K562 (cell line): Measurements from ENCODE around the gene PRDM16. TPM values are rescaled to one million over a fixed set of nuclear protein-coding genes. Genes with fewer than 3 reads are reported as not detected.

ENCODE experiments used
- ATAC-seq: fragments of 200-7000 bp; cut with Tn5 transposase; 3 replicates; pipeline ENCODE4 v1.9.1; 2020; ENCODE audit warnings: moderate library complexity
- BruUV-seq: library from RNA; stranded (reverse); fragments of 400-500 nt; replicated peaks from 2 replicates; lab custom pipeline; 2021; lab: Mats Ljungman, UMichigan
- CTCF ChIA-PET: fragments of 300-600 bp; formaldehyde crosslinking; extraction: SDS; loops from one replicate; lab custom pipeline; 2021; ENCODE audit warnings: low intra/inter-chr PET ratio; lab: Yijun Ruan, JAX
- POLR2A ChIA-PET: fragments of 300-600, 350-650 bp; sonication (Branson Sonifier 250); formaldehyde crosslinking; extraction: SDS; loops from one replicate; lab custom pipeline; 2021; ENCODE audit warnings: antibody characterized with exemption, inconsistent platforms; lab: Yijun Ruan, JAX
- DNase-seq, 4 experiments: peaks; one replicate each; pipeline versions ENCODE4 v3.0.0 to v3.0.0-alpha.2; 2011 to 2018; ENCODE audit warnings: low spot score in 3 of 4, mixed read lengths in 3 of 4; ENCODE audit errors: extremely low read depth in 1 of 4
- FAIRE-seq: peaks from 2 replicates; lab custom pipeline; 2011; peaks lifted over from hg19 to GRCh38; lab: Jason Lieb, UNC
- H2AFZ ChIP-seq: 2 replicates; pipeline ENCODE4 v1.6.0; 2011; ENCODE audit warnings: low read depth, low read length, control low read depth, inconsistent platforms
- H3K27ac ChIP-seq: fragments of 200-600 bp; 3 replicates; pipeline ENCODE4 v1.8.0; 2011; ENCODE audit warnings: low read depth, mild to moderate bottlenecking, control low read depth, inconsistent platforms, low read length, moderate library complexity, mixed read lengths; ENCODE audit errors: extremely low read depth
- H3K27me3 ChIP-seq, 2 experiments: fragments of 300-600 bp in 1 of 2; 2 replicates in 1 of 2; 3 replicates in 1 of 2; pipeline versions ENCODE4 v1.6.0 to v1.8.0; 2011; ENCODE audit warnings: inconsistent platforms in 2 of 2, low read length in 2 of 2, mild to moderate bottlenecking in 1 of 2, mixed read lengths in 1 of 2, moderate library complexity in 1 of 2; ENCODE audit not compliant: control insufficient read depth in 2 of 2, insufficient read depth in 2 of 2
- H3K36me3 ChIP-seq: fragments of 300-600 bp; 3 replicates; pipeline ENCODE4 v1.8.0; 2011; ENCODE audit warnings: mild to moderate bottlenecking, low read length, inconsistent platforms; ENCODE audit not compliant: control insufficient read depth, insufficient read depth
- H3K4me1 ChIP-seq, 2 experiments: fragments of 200-600 bp in 1 of 2; replicated peaks in 1 of 2; 2 replicates in 1 of 2; 3 replicates in 1 of 2; pipeline versions ENCODE4 v1.5.1 to v1.8.0; 2011; ENCODE audit warnings: inconsistent platforms in 2 of 2, low read length in 2 of 2, mild to moderate bottlenecking in 1 of 2, mixed read lengths in 1 of 2, moderate library complexity in 1 of 2; ENCODE audit not compliant: control insufficient read depth in 2 of 2, insufficient read depth in 2 of 2
- H3K4me2 ChIP-seq: 2 replicates; pipeline ENCODE4 v1.6.1; 2011; ENCODE audit warnings: low read length, control low read depth, inconsistent platforms, mixed read lengths; ENCODE audit not compliant: insufficient read depth
- H3K4me3 ChIP-seq: fragments of 200-600 bp; sonication (generic), shearing (Covaris generic); 2 replicates; pipeline ENCODE4 v1.5.1; 2016; ENCODE audit warnings: control low read depth, inconsistent platforms
- H3K79me2 ChIP-seq: fragments of 200-600 bp; 3 replicates; pipeline ENCODE4 v1.8.0; 2011; ENCODE audit warnings: low read length, inconsistent platforms; ENCODE audit not compliant: control insufficient read depth, insufficient read depth
- H3K9ac ChIP-seq, 2 experiments: 2 replicates each; pipeline versions ENCODE4 v1.6.0 to v1.6.1; 2011; ENCODE audit warnings: low read depth in 2 of 2, low read length in 2 of 2, control low read depth in 1 of 2, inconsistent platforms in 1 of 2, mild to moderate bottlenecking in 1 of 2, mixed read lengths in 1 of 2; ENCODE audit not compliant: insufficient read depth in 1 of 2
- H3K9me1 ChIP-seq: one replicate; pipeline ENCODE4 v1.6.0; 2011; ENCODE audit warnings: inconsistent platforms, mild to moderate bottlenecking, low read length, moderate library complexity; ENCODE audit not compliant: control insufficient read depth, insufficient read depth
- H3K9me3 ChIP-seq: replicated peaks from 2 replicates; pipeline ENCODE4 v1.5.1; 2011; ENCODE audit warnings: low read depth, low read length, inconsistent platforms; ENCODE audit not compliant: control insufficient read depth, insufficient read depth
- H4K20me1 ChIP-seq: replicated peaks from 2 replicates; pipeline ENCODE4 v1.6.1; 2011; ENCODE audit warnings: low read length, inconsistent platforms, mixed read lengths; ENCODE audit not compliant: control insufficient read depth, insufficient read depth
- CHCHD3 ChIP-seq: fragments of 250-450 bp; sonication (Bioruptor Pico); IDR thresholded peaks from 2 replicates; pipeline ENCODE4 v2.1.2; 2022; ENCODE audit warnings: mild to moderate bottlenecking
- FOXA1 ChIP-seq: fragments of 450-650 bp; IDR thresholded peaks from 2 replicates; pipeline ENCODE4 v1.6.1; 2016; ENCODE audit warnings: mild to moderate bottlenecking, borderline replicate concordance
- MIER1 ChIP-seq: fragments of 450-650 bp; IDR thresholded peaks from 2 replicates; pipeline ENCODE4 v1.6.1; 2016; ENCODE audit warnings: antibody characterized with exemption, mild to moderate bottlenecking, low read depth
- SAFB ChIP-seq: fragments of 200-400 bp; formaldehyde crosslinking; IDR thresholded peaks from 2 replicates; pipeline ENCODE4 v1.6.1; 2017; ENCODE audit warnings: low read depth, low read length, borderline replicate concordance
- SMAD4 ChIP-seq: fragments of 250-450 bp; sonication (Bioruptor Pico); conservative IDR thresholded peaks from 2 replicates; pipeline ENCODE4 v1.8.0; 2021; ENCODE audit warnings: inconsistent platforms, mild to moderate bottlenecking, moderate library complexity
- SUPT5H ChIP-seq: fragments of 450-650 bp; IDR thresholded peaks from 2 replicates; pipeline ENCODE4 v1.6.1; 2016
- ZKSCAN8 ChIP-seq: fragments of 200-800 bp; sonication (Bioruptor generic); IDR thresholded peaks from 2 replicates; pipeline ENCODE4 v1.6.1; 2016; ENCODE audit warnings: missing genetic modification characterization, missing compliant biosample characterization
- WGBS: fragments of 100-300 bp; shearing (Covaris generic); methylation state at CpG from one replicate; pipeline ENCODE4 v1.1.6; 2016; ENCODE audit warnings: low coverage, mixed read lengths; ENCODE audit not compliant: insufficient coverage; ENCODE audit errors: missing lambda C conversion rate; 5-methylcytosine and 5-hydroxymethylcytosine counted together
- in situ Hi-C: fragments of 300-500 bp; cut with MboI; formaldehyde crosslinking; loops from 4 replicates; pipeline ENCODE4 v1.15.0; 2018; ENCODE audit warnings: inconsistent platforms, mixed read lengths
- intact Hi-C: fragments of 100-400 bp; cut with micrococcal nuclease; formaldehyde crosslinking; loops from 2 replicates; pipeline ENCODE4 v1.14.2; 2022
- polyA plus RNA-seq, 8 experiments: library from polyadenylated mRNA; depleted of rRNA in 4 of 8; stranded (reverse) in 5 of 8; unstranded in 3 of 8; fragments of >200 nt; fragmentation: Nextera tagmentation in 2 of 8; fragmentation: Illumina TruSeq in 1 of 8; extraction: Ambion mirVana in 2 of 8; extraction: Trizol in 1 of 8; gene quantifications; 2 replicates each; pipeline versions ENCODE4 v1.2.1 to v1.2.3, GENCODE V29; 2011 to 2014; ENCODE audit warnings: inconsistent platforms in 1 of 8, missing spikeins in 1 of 8
- total RNA-seq, 7 experiments: library from RNA; depleted of rRNA in 6 of 7; stranded (reverse); fragments of >200 nt in 6 of 7; fragmentation: Illumina TruSeq in 2 of 7; extraction: Trizol in 2 of 7; gene quantifications; 2 replicates each; pipeline versions ENCODE4 v1.2.1 to v1.2.3, GENCODE V29; 2011 to 2021; ENCODE audit warnings: low replicate concordance in 1 of 7
- TF ChIP-seq, protein P1 (sequence below): fragments of 450-650 bp; IDR thresholded peaks from 2 replicates; pipeline ENCODE4 v1.6.1; 2016; ENCODE audit warnings: borderline replicate concordance
- TF ChIP-seq, protein P2 (sequence below): sonication (generic); formaldehyde crosslinking; IDR thresholded peaks from 2 replicates; pipeline ENCODE4 v1.9.0; 2022; ENCODE audit warnings: mild to moderate bottlenecking, missing genetic modification reagents
- TF ChIP-seq, protein P3 (sequence below), 2 experiments: fragments of 250-450 bp in 1 of 2; fragments of 450-650 bp in 1 of 2; sonication (Bioruptor Pico) in 1 of 2; IDR thresholded peaks; 2 replicates each; pipeline versions ENCODE4 v1.6.1 to v1.8.0; 2016 to 2021; ENCODE audit warnings: mild to moderate bottlenecking in 2 of 2, moderate library complexity in 2 of 2, missing compliant biosample characterization in 1 of 2, missing genetic modification characterization in 1 of 2
- TF ChIP-seq, protein P4 (sequence below): sonication (generic); formaldehyde crosslinking; IDR thresholded peaks from 2 replicates; pipeline ENCODE4 v1.8.1; 2022; ENCODE audit warnings: missing genetic modification reagents
- TF ChIP-seq, protein P5 (sequence below), 2 experiments: IDR thresholded peaks in 1 of 2; conservative IDR thresholded peaks in 1 of 2; 2 replicates each; pipeline ENCODE4 v1.6.1; 2016; ENCODE audit warnings: low read depth in 2 of 2, mild to moderate bottlenecking in 1 of 2, missing compliant biosample characterization in 1 of 2, missing genetic modification characterization in 1 of 2, moderate library complexity in 1 of 2

PRDM16 gene
- total and polyA plus RNA-seq, 9 of the 15 experiments (the other 6 are each of a cell fraction or from before 2014, with no cell fraction given): 0.10 to 0.27 TPM; not detected in 7

GRCh38 chr1:3127738-3128137 is 58.7 kb downstream of the PRDM16 start (continued):
- TF ChIP-seq FOXA1 (no peak), SAFB (no peak), CHCHD3 (no peak), SUPT5H (no peak)
- TF ChIP-seq, protein P1, sequence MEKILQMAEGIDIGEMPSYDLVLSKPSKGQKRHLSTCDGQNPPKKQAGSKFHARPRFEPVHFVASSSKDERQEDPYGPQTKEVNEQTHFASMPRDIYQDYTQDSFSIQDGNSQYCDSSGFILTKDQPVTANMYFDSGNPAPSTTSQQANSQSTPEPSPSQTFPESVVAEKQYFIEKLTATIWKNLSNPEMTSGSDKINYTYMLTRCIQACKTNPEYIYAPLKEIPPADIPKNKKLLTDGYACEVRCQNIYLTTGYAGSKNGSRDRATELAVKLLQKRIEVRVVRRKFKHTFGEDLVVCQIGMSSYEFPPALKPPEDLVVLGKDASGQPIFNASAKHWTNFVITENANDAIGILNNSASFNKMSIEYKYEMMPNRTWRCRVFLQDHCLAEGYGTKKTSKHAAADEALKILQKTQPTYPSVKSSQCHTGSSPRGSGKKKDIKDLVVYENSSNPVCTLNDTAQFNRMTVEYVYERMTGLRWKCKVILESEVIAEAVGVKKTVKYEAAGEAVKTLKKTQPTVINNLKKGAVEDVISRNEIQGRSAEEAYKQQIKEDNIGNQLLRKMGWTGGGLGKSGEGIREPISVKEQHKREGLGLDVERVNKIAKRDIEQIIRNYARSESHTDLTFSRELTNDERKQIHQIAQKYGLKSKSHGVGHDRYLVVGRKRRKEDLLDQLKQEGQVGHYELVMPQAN: no peak
- TF ChIP-seq, protein P2, sequence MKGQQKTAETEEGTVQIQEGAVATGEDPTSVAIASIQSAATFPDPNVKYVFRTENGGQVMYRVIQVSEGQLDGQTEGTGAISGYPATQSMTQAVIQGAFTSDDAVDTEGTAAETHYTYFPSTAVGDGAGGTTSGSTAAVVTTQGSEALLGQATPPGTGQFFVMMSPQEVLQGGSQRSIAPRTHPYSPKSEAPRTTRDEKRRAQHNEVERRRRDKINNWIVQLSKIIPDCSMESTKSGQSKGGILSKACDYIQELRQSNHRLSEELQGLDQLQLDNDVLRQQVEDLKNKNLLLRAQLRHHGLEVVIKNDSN (CRISPR knock-in tag): no peak

- Histone ChIP-seq H3K79me2 (no peaks in the 10 kb centered on the region), H2AFZ (no peak overlapping the region), H3K4me1 (no peaks in the 10 kb centered on the region; a peak in 2 of 5 replicates), H3K9me3 (no peaks in the 10 kb centered on the region), H3K4me3 (no peak overlapping the region), H3K27me3 (peaks cover 13 to 90% of the 10 kb centered on the region in 2 experiments; a peak in 4 of 5 replicates), H4K20me1 (peaks cover 10% of the 10 kb centered on the region), H3K9me1 (no peaks in the 10 kb centered on the region), H3K27ac (no peak overlapping the region), H3K36me3 (no peaks in the 10 kb centered on the region), H3K9ac (no peak overlapping the region; a peak in 1 of 4 replicates), H3K4me2 (no peak overlapping the region)
- DNase-seq (no peak), ATAC-seq (no peak), FAIRE-seq (no peak)
- ChIA-PET POLR2A (no interaction called here), CTCF (no interaction called here)
- no TSS peak for BruUV-seq
- in situ Hi-C loops (no loop called here), intact Hi-C loops (no loop called here)
- whole genome bisulfite sequencing: 2% methylated on average over 26 of the region's 26 CpGs
- TF ChIP-seq, protein P3, sequence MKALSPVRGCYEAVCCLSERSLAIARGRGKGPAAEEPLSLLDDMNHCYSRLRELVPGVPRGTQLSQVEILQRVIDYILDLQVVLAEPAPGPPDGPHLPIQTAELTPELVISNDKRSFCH (CRISPR knock-in tag; IDR thresholded peaks at IDR 0.05): no peak
- TF ChIP-seq, protein P3 (tag; IDR thresholded peaks at IDR 0.05): no peak
- TF ChIP-seq ZKSCAN8 (CRISPR knock-in tag): no peak
- TF ChIP-seq SMAD4 (CRISPR knock-in tag): no peak
- no peak for TF ChIP-seq MIER1
- TF ChIP-seq, protein P4, sequence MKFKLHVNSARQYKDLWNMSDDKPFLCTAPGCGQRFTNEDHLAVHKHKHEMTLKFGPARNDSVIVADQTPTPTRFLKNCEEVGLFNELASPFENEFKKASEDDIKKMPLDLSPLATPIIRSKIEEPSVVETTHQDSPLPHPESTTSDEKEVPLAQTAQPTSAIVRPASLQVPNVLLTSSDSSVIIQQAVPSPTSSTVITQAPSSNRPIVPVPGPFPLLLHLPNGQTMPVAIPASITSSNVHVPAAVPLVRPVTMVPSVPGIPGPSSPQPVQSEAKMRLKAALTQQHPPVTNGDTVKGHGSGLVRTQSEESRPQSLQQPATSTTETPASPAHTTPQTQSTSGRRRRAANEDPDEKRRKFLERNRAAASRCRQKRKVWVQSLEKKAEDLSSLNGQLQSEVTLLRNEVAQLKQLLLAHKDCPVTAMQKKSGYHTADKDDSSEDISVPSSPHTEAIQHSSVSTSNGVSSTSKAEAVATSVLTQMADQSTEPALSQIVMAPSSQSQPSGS: no peak
- TF ChIP-seq, protein P5, sequence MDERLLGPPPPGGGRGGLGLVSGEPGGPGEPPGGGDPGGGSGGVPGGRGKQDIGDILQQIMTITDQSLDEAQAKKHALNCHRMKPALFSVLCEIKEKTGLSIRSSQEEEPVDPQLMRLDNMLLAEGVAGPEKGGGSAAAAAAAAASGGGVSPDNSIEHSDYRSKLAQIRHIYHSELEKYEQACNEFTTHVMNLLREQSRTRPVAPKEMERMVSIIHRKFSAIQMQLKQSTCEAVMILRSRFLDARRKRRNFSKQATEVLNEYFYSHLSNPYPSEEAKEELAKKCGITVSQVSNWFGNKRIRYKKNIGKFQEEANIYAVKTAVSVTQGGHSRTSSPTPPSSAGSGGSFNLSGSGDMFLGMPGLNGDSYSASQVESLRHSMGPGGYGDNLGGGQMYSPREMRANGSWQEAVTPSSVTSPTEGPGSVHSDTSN (CRISPR knock-in tag; IDR thresholded peaks at IDR 0.05; ENCODE audit: low read depth): no peak
- TF ChIP-seq, protein P5 (tag; conservative IDR thresholded peaks at IDR 0.05; ENCODE audit: low read depth): no peak
These were observed 59.6 kb downstream of the PRDM16 start for GRCh38 chr1:3128431-3129132.
